ENCODE data around the gene ELOB.

- TF ChIP-seq EZH2 (IDR thresholded peaks at IDR 0.05; ENCODE audit: borderline replicate concordance, low read length), result no peak
- TF ChIP-seq CTCF (IDR thresholded peaks at IDR 0.05; ENCODE audit: low read length), result no peak
Observed at GRCh38 chr16:2775131-2775716, 1.9 kb downstream of the ELOB start.
